HL-60/S4 (cell line): ENCODE results near the gene MZB1.

Source experiments
- in situ Hi-C: fragments of 300-500 bp; cut with MboI; formaldehyde crosslinking; loops from 2 replicates; pipeline ENCODE4 v1.14.3; 2022; ENCODE audit warnings: low sequenced_read_pairs

The MZB1 gene

GRCh38 chr5:139340051-139340450 lies 49.7 kb downstream of the MZB1 start:
- in situ Hi-C loops, result no loop called here
